Midbrain (tissue), 1 donor: ENCODE data around the gene MAN1C1.
"Not testable (repeated sequence)": the region's sequence is repeated elsewhere in the genome, so short reads cannot be mapped to it uniquely, and the experiment has no call there.

Experiments used
- DNase-seq: peaks from one replicate; lab custom pipeline; 2025; lab: John Stamatoyannopoulos, UW

The MAN1C1 gene

GRCh38 chr1:25698252-25698651, 81.7 kb downstream of the MAN1C1 start:
- no peak for DNase-seq

DNA sequence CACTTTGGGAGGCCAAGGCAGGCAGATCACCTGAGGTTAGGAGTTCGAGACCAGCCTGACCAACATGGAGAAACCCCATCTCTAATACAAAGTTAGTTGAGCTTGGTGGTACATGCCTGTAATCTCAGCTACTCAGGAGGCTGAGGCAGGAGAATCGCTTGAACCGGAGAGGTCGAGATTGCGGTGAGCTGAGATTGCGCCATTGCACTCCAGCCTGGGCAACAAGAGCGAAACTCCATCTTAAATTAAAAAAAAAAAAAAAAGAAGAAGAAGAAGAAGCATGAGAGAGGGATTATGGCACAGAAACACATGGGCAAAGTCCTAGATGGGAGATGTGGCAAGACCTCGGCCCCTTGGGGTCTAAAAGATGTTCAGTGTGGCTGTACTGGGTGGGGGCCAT, 82.5 kb downstream of the MAN1C1 start:
- DNase-seq: not testable (repeated sequence)

DNA sequence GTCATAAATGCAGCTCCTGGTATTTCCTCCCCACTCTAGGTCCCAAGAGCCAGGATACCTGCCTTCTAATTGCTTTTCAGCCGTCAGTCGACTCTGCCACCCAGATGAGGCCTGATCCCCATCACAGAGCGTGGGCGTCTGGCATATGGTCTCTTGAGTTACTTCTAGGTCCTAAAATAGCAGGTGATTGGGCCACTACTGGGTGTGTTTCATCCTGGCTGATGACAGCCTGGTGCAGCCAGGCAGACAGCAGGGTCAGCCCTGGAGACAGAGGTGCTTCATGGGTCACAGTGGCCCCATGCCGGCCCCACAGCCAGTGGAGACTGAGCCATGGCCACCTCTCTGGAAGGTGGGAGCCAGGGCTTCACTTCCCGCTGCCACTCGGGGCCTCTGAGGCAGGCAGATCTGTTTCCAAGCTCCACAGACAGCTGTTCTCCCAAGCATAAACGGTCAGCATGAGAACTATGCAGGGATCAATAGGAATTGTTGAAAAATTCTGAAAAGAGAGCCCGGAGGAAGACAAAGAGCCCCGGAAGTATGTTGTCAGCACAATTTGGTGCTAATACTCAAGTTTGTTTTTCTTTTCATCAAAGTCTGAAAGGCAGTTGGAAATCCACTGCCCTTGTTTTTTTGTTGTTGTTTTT, 83.0 kb downstream of the MAN1C1 start:
- DNase-seq: no peak

DNA sequence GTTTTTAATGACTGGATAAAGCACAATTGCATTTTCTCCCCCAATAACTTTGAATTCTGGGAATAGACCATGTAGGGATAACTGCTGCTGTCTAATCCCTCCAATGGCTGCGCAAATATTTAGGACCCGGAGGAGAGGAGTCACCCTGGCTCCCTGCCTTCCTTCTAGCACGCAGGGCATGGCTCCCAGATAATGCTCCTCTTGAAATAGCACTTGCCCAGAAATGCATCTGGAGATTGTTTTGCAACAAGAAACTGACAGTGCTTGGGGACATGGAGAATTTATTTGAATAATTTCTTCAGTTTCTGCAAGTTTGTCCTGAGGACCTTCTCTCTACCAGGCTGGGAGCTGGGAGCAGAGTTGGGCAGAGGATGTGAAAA, 83.5 kb downstream of the MAN1C1 start:
- peak; percentile 18 for DNase-seq

DNA sequence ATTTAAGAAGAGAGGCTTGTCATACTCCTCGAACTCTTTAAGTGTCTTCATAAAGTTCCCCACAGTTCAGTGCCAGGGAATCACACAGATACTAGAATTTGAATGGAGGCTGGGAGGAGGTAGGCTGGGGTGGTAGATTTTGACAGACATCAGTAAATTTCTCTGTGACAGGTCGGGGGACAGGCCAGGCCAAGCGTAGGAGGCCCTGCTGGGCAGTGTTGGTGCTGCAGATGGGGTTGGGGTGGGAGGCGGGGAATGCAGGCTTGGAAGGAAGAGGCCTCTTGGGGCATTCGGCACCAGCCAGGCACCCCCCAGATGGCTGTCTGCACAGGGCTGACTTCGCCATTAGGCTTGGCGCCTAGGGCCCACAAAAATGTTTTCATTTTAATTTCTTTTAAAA, 84.0 kb downstream of the MAN1C1 start:
- DNase-seq: no peak

- DNase-seq: no peak
Measured at GRCh38 chr1:25701030-25701785, 84.6 kb downstream of the MAN1C1 start.

GRCh38 chr1:25702101-25702775, 85.6 kb downstream of the MAN1C1 start:
- DNase-seq: no peak

DNA sequence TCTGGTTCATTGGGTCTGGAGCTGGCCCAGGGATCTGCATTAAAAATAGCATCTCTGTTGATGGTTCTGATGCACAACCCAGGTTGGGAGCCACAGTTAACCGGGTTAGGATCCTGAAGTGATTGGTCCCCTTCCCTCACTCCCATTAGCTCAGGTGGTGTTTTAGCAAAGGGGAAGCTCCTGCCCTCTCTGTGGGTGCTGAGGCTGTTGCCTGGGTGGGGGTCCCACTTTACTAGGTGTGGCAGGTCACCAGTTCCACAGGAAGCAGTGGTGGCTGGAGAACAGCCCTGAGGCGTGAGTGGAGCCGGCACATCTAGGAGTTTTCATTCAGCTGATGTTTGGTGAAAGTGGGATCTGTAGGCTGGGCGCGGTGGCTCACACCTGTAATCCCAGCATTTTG, 86.5 kb downstream of the MAN1C1 start:
- no peak for DNase-seq

DNA sequence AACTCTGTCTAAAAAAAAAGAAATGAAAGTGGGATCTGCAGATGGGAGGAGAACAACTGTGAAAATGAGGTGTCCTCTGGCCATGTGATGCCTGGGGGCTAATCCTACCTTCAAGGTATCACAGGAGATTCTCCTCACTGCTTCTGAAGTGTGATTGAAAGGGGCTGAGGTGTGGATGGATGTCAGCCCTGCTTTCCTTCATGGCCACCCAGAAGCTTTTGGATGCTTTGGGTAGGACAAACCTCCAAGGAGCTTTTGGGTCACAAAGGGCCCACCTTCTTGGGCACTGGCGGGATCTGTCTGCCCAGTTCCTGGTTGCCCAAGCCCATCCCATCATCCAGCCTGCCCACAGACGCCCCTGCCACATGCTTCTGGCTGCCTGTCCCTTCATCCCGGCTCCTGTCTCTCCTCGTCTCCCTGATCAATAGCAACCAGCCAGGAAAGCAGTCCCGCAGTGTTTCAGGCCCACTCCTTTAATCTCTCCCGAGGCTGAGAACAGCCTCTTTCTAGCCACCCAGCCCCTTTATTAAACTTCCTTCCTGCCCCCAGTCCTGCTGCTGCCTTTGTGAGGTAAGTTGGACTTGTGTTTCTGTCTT, 87.2 kb downstream of the MAN1C1 start:
- no peak for DNase-seq

- DNase-seq: peak; percentile 10
Measured at GRCh38 chr1:25704267-25704691, 87.7 kb downstream of the MAN1C1 start.

DNA sequence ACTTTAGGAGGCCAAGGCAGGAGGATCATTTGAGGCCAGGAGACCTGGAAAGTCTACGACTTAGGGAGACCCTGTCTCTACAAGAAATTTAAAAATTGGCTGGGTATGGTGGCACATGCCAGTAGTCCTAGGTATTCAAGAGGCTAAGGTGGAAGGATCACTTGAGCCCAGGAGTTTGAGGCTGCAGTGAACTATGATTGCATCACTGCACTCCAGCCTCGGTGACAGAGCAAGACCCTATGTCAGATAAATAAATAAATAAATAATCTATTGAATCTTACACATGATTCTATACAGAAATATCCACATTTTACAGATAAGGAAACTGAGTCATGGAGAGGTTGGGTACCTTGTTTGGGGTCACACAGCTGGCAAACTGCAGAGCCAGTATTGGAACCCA, 89.1 kb downstream of the MAN1C1 start:
- DNase-seq: no peak

- DNase-seq: no peak
Measured at GRCh38 chr1:25706146-25707089, 89.8 kb downstream of the MAN1C1 start.

- no peak for DNase-seq
Measured at GRCh38 chr1:25707280-25708016, 90.9 kb downstream of the MAN1C1 start.

GRCh38 chr1:25710583-25711347, 94.2 kb downstream of the MAN1C1 start:
- no peak for DNase-seq

DNA sequence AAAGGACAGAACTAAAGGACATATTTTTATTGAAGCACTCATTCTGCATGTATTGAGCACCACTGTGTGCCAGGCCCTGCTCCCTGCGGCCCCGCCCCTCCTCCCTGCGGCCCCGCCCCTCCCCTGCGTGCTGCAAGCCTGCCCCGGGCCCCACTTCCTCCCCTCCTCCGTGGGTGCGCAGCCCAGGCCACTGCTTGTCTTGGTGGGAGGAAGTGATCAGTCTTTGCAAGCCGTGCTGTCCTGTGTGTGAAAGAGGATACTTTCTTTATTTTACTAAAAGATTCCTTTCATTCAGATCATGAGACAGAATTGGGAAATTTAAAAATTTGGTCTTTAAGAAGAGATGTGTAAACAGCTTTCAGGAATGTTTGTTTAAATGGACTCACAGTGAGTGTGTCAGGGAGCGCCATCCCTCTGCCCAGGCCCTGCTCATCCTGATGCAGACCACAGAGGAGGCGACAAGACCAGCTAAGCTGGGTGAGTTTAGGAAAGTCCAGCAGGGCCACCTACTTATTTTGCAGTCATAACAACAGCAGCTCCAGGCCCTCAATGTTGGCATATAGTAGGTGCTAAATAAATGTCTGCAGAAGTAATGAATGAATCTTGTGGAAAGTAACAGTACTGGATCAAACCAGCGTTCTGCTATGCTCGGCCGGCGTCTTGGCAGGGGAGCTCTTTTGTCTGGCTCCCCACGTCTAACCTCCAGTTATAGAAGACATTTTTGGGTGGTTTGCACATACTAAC, 95.1 kb downstream of the MAN1C1 start:
- no peak for DNase-seq

DNA sequence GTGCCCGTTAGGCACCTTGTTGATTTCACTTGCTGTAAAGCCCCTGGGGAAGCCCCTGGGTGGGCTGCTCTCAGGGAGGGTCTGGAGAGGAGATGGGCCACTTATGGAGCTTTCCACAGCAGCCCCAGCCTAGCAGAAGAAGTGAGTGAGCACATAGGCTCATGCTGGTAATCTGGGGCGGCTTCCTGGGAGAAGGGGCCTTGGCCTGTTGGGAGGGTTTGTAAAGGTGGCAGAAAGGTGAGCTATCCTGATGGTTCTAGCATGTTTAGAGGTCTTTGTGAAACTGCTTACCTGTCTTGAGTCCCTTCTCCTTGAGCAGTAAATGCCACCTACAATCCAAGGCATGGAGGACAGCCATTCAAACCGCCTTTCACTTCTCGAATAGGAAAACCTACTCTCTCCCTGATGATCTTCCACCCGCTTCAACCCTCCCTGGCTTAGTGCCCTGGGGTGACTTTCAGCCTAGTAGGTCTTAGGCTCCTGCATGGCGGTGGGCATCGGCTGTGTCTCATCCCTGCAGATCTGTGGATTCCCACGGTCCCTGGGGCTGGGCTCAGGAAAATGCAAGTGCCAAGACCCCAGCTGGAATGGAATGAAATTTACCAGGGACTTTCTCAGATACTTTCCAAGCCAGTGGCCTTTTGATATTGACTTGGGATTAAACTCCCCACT, 95.8 kb downstream of the MAN1C1 start:
- no peak for DNase-seq

DNA sequence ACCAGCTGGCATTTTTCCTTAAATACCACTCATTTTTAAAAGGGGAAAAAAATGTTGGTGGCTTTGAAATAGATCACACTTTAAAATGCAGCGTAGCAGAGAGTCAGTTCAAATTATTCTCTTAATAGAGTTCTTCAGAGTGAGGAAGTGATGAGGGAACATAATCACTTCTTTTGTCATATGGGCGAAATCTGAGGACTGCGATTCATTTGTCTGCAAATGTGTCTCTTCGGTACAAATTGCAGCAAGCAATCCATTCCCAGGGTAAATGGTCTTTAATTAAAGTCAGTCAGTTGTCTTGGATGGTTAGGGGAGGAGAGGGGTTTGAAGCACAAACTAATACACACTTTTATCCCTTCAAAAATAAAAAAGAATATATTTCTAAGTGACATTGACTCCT, 97.4 kb downstream of the MAN1C1 start:
- DNase-seq: no peak

DNA sequence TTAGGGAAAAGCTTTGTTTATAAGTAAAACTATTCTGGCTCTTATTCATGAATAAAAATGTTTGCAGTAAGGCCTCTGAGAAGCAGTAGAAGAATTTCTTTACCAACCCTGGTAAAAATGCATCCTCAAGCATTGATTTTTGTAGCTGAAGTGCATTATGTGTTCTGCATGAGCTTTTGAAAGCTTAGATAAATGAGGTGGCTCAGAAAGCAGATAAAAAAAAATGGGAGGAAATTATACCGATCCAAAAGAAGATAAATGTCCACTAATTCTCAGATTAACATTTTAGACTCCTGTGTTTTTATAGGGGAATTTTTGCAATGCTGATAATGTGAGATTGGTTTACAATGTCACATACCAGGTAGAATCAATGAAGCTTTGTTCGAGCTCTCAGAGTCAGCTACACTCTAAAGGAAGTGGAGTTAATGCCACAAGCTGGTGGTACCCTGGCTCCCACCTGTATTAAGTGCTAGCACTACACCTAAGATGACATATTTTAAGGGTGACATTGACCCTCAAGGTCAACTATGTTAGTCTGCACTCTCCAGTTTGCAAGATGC, 97.9 kb downstream of the MAN1C1 start:
- DNase-seq: no peak

- no peak for DNase-seq
Measured at GRCh38 chr1:25715888-25716287, 99.3 kb downstream of the MAN1C1 start.
